G401.6 (cell line): ENCODE data around the gene FSIP1.

ENCODE experiments used
- FAIRE-seq: peaks from 2 replicates; lab custom pipeline; 2012; peaks lifted over from hg19 to GRCh38; lab: Jason Lieb, UNC

The FSIP1 gene

GRCh38 chr15:39593656-39594445 is 188.8 kb downstream of the FSIP1 start:
- FAIRE-seq = no peak

- FAIRE-seq = no peak
These were observed 189.5 kb downstream of the FSIP1 start for GRCh38 chr15:39593071-39593655.

- FAIRE-seq = no peak
These were observed 190.1 kb downstream of the FSIP1 start for GRCh38 chr15:39592500-39592899.

DNA sequence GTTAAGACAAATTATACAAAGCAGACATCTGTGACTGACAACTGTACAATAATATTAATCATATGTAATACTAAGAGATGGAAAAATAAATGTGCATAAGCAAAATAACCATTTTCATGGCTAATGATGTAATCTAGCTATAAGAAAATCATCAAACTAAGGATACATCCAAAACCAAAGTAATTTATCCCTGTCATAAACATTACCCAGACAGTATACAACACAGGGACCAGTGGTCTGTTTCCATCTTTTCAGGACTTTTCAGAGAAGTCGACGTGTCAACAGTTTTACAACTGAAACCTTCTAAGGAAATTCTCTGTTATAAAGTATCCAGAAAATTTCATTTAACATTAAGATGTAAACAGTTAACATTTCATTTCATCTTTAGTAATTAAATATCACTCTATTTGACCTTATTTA is 190.7 kb downstream of the FSIP1 start:
- no peak for FAIRE-seq

GRCh38 chr15:39591141-39591895 is 191.3 kb downstream of the FSIP1 start:
- no peak for FAIRE-seq

GRCh38 chr15:39589815-39590644 is 192.6 kb downstream of the FSIP1 start:
- no peak for FAIRE-seq

DNA sequence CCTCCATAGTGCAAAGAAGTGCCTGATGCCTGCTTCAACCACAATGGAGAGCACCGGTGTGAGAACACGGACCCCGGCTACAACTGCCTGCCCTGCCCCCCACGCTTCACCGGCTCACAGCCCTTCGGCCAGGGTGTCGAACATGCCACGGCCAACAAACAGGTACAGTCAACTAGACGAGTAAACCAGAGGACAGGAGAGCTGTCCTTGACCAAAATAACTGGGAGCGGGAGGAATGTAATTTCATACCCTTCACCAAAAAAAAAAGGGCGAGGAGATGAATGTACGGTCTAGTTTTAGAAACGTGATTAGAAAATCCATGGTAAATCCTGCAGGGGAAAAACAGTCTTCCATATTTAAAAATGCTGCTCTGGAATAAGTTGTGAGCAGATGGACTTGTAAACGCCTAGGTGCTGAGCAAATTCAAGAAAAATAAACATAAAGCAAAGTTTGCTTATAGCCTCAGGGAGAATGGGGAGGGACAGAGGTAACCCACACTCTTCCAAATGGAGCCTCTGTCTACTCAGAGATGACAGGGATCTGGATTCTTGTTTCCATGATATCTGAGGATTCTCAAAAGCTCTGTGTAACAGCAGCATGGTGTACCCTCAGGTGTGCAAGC is 193.3 kb downstream of the FSIP1 start:
- FAIRE-seq = no peak

DNA sequence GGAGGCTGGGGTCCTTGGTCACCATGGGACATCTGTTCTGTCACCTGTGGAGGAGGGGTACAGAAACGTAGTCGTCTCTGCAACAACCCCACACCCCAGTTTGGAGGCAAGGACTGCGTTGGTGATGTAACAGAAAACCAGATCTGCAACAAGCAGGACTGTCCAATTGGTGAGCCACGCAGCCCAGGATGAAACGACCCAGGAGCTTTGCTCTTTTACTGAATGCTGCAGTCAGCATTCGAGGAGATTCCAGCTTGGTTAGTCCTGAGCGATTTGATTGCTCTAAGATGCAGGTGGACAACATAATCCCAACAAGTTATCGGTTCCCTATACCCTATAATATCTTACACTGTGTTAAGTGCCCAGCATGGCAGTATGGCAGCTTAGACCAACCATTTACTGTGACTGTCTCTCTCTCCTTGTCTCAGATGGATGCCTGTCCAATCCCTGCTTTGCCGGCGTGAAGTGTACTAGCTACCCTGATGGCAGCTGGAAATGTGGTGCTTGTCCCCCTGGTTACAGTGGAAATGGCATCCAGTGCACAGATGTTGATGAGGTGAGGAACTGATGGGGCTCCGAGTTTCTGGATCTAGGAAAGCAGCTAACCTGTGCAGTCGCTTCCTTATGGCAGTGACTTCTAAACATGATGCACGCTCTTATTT is 194.0 kb downstream of the FSIP1 start:
- no peak for FAIRE-seq

DNA sequence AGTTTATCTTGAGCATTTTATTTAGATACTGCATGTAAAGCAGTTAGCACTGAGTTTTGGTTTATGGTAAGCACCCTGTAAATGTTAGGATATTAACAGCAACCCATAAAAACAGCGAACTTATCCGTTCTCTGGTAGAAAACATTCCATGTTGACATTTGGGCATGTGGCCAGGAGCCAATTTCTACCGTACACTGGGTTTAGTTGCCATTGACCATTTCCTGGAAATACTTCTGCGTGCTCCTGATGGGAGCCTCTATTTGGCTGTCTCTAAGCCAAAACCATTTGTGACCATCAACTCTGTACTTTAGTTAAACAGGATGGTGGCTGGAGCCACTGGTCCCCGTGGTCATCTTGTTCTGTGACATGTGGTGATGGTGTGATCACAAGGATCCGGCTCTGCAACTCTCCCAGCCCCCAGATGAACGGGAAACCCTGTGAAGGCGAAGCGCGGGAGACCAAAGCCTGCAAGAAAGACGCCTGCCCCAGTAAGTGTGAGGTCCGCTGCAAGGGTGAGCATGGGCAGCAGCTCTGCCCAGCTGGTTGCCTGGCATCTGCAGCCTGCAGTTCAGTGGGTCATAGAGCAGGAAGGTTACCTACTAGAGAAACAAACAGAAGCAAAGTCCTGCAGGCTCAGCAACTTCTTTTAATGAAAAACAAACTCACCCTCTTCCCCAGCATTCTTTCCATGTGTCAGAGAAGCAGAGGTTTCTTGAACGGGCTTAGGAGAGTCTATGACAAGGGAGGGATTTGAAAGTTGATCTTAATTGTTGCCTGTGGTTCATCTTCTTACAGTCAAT is 194.7 kb downstream of the FSIP1 start:
- no peak for FAIRE-seq

DNA sequence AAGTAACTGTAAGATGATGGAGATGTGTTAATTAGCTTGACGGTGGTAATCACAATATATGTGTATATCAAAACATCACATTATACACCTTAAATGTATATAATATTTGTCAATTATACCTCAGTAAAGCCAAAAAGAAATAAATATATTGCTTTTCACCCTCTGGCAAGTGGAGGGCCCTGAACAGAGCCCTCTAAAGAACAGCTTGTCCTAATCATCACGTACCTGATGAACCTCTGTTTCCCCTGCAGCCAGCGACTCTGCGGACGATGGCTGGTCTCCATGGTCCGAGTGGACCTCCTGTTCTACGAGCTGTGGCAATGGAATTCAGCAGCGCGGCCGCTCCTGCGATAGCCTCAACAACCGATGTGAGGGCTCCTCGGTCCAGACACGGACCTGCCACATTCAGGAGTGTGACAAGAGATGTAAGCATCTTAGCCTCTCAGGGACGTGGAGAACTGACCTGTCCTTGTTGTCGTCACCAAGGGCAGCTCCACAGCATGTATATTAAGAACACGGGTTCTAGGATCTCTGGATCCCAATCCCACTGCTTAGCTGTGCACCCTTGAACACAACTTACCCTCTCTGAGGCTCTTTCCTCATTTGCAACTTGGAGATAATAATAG is 195.4 kb downstream of the FSIP1 start:
- no peak for FAIRE-seq

- no peak for FAIRE-seq
These were observed 196.1 kb downstream of the FSIP1 start for GRCh38 chr15:39586387-39587095.

DNA sequence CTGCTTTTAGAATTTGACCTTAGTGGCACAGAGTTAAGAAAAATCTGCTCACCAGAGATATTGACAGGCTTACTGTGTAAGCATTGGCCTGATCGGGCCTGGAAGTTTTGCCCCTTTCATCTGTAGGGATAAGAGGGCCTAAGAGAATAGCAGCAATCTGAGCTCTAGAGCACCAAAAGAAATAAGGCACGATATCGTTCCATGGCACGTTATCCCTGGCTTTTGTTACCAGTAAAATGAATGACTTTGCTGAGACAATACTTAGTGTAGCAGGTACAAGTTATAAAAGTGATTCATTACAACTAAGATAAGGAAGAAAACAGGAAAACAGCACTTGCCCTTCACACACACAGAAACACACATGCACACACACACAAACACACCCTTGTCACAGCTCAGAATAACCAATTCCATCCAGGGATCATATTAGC is 196.8 kb downstream of the FSIP1 start:
- no peak for FAIRE-seq

DNA sequence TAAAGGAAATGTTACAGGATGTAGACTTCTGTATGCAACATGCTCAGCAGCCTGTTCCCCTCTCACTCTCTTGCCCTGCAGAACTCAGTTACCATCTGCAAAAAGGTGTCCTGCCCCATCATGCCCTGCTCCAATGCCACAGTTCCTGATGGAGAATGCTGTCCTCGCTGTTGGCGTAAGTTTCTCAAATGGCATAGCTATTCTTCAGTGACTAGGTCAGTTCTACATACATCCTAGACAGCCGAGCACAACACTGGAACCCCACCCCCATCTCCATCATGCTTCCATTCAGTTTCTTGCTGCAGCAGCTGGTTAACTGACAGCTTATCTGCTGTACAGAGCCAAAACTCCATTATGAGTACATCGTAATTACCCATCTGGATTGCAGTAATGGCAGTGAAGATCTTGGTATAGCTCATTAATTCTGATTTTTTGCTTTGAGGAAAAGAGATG is 197.2 kb downstream of the FSIP1 start:
- no peak for FAIRE-seq

GRCh38 chr15:39584662-39585388 is 197.8 kb downstream of the FSIP1 start:
- no peak for FAIRE-seq

DNA sequence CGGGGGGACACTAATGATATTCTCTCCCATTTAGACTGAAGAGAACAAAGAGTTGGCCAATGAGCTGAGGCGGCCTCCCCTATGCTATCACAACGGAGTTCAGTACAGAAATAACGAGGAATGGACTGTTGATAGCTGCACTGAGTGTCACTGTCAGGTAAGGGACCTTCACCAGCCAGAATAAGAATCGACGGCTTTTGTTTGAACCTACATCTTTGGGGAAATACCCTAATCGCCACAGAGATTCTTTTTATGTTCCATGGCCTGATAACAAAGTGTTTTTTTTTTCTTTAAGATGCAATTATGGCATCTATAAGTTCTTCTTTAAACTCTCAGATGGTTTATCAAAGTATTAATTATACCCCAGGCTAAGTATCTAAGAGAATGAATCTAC is 198.4 kb downstream of the FSIP1 start:
- FAIRE-seq = no peak

DNA sequence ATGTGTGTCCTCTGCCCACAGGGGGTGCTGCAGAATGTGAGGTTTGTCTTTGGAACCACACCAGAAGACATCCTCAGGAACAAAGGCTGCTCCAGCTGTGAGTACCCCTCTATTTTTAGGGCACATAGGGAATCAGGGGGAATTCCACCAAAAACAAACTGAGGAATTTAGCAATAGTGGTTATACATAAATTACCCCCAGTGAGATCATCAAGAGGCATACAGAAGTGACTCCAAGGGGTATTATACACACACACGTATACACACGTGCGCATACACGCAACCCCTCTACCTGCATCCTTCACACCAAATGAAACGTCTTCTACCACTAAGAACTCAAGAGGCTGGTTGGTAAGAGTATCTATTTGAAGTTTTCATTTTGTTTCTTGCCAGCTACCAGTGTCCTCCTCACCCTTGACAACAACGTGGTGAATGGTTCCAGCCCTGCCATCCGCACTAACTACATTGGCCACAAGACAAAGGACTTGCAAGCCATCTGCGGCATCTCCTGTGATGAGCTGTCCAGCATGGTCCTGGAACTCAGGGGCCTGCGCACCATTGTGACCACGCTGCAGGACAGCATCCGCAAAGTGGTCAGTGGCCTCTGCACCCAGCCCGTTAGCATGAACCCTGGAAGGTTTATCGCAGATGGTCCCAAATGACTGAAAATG is 198.9 kb downstream of the FSIP1 start:
- no peak for FAIRE-seq

GRCh38 chr15:39582977-39583595 is 199.6 kb downstream of the FSIP1 start:
- no peak for FAIRE-seq
